Body of pancreas (tissue), 4 donors: ENCODE results near the gene CTF1. TPM values are rescaled to one million over a fixed set of nuclear protein-coding genes. Genes with fewer than 3 reads are reported as not detected.

Experiments used
- ATAC-seq: fragments of 150-250 bp; one replicate; pipeline ENCODE4 v1.9.1; 2016
- DNase-seq, 4 donors: peaks; one replicate each; pipeline ENCODE4 v3.0.0-alpha.2; 2019
- H3K27ac ChIP-seq, 4 donors: fragments of 200-600 bp; sonication (generic); 1 replicate in 3 of 4; 2 replicates in 1 of 4; pipeline versions ENCODE4 v1.5.1 to v1.6.1; 2016 to 2019; ENCODE audit warnings: mild to moderate bottlenecking in 1 of 4, mixed read lengths in 1 of 4, moderate library complexity in 1 of 4
- H3K27me3 ChIP-seq, 2 donors: fragments of 200-600 bp; sonication (generic); one replicate each; pipeline ENCODE4 v1.6.0; 2016; ENCODE audit warnings: mild to moderate bottlenecking in 1 of 2
- H3K36me3 ChIP-seq, 2 donors: fragments of 200-600 bp; sonication (generic); replicated peaks in 1 of 2; 2 replicates each; pipeline ENCODE4 v1.5.1; 2016; ENCODE audit warnings: low read depth in 2 of 2; ENCODE audit not compliant: insufficient read depth in 1 of 2
- H3K4me1 ChIP-seq: fragments of 200-600 bp; sonication (generic); one replicate; pipeline ENCODE4 v1.6.0; 2016
- H3K4me3 ChIP-seq, 2 donors: fragments of 200-600 bp; sonication (generic); 1 replicate in 1 of 2; 2 replicates in 1 of 2; pipeline ENCODE4 v1.5.1; 2016 to 2019
- H3K9me3 ChIP-seq, 3 donors: fragments of 200-600 bp; sonication (generic); 1 replicate in 2 of 3; 2 replicates in 1 of 3; pipeline ENCODE4 v1.5.1; 2016
- CTCF ChIP-seq, 7 experiments: fragments of 450-650 bp in 4 of 7; fragments of 200-600 bp in 3 of 7; sonication (generic) in 3 of 7; IDR thresholded peaks; one replicate each; pipeline ENCODE4 v1.5.1; 2016 to 2019; ENCODE audit warnings: antibody characterized with exemption in 7 of 7
- POLR2A ChIP-seq, 3 donors: fragments of 450-650 bp; IDR thresholded peaks; one replicate each; pipeline ENCODE4 v1.6.1; 2016; ENCODE audit warnings: antibody characterized with exemption in 3 of 3, mild to moderate bottlenecking in 2 of 3
- WGBS, 2 donors: methylation state at CpG; one replicate each; pipeline ENCODE4 v1.1.5; 2017; 5-methylcytosine and 5-hydroxymethylcytosine counted together
- intact Hi-C: fragments of 100-400 bp; cut with DNase I; formaldehyde crosslinking; loops from one replicate; pipeline ENCODE4 v1.15.1; 2023
- total RNA-seq, 2 donors: library from RNA; depleted of rRNA; stranded (reverse); fragments of >200 nt; gene quantifications; one replicate each; pipeline ENCODE4 v1.1.0, GENCODE V29; 2016

The CTF1 gene
- total RNA-seq, 2 donors from 2014 or later: 1.0 to 2.0 TPM

- TF ChIP-seq CTCF (IDR thresholded peaks at IDR 0.05): no peak
- no peak for TF ChIP-seq POLR2A (IDR thresholded peaks at IDR 0.05)
- H3K9me3 ChIP-seq: no peaks in the 10 kb centered on the region
- H3K4me1 ChIP-seq: peaks cover 27% of the 10 kb centered on the region
- H3K27ac ChIP-seq: peak overlapping the region; percentile 74 to 95 (median 85)
- no peaks in the 10 kb centered on the region for H3K36me3 ChIP-seq
- DNase-seq (no peak), ATAC-seq (no peak)
- no peaks in the 10 kb centered on the region for H3K27me3 ChIP-seq
- 20 to 28% methylated on average over 6 of the region's 6 CpGs for WGBS, 2 donors
- no peak overlapping the region for H3K4me3 ChIP-seq
- intact Hi-C loops: no loop called here
Measured at GRCh38 chr16:30901201-30902028, 5.0 kb downstream of the CTF1 start.

- H3K4me3 ChIP-seq: peak overlapping the region in 1 of 2 donors; percentile 14
- peak overlapping the region; percentile 74 to 95 (median 85) for H3K27ac ChIP-seq
- TF ChIP-seq CTCF (IDR thresholded peaks at IDR 0.05): peak in 6 of 7 experiments; percentile 38 to 92 (median 53)
- TF ChIP-seq POLR2A (IDR thresholded peaks at IDR 0.05): peak in 2 of 3 donors; percentile 55 to 56
- peaks cover 21% of the 10 kb centered on the region for H3K4me1 ChIP-seq
- intact Hi-C loops: no loop called here
- no peaks in the 10 kb centered on the region for H3K36me3 ChIP-seq
- ATAC-seq (peak; percentile 97), DNase-seq (peak; percentile 72 to 78 (median 76))
- 13 to 54% methylated on average over 17 to 60 of the region's 99 CpGs for WGBS, 2 donors
- H3K27me3 ChIP-seq: no peaks in the 10 kb centered on the region
- no peaks in the 10 kb centered on the region for H3K9me3 ChIP-seq
Measured at GRCh38 chr16:30902029-30902972, 5.9 kb downstream of the CTF1 start.

- ATAC-seq: no peak
- TF ChIP-seq CTCF (IDR thresholded peaks at IDR 0.05) (no peak), POLR2A (IDR thresholded peaks at IDR 0.05) (no peak)
- peaks cover 20% of the 10 kb centered on the region for H3K4me1 ChIP-seq
- peak overlapping the region in 3 of 4 donors; percentile 78 to 95 (median 92) for H3K27ac ChIP-seq
- H3K9me3 ChIP-seq: no peaks in the 10 kb centered on the region
- intact Hi-C loops: no loop called here
- no peak for DNase-seq
- WGBS, 2 donors: 61 to 70% methylated on average over 4 of the region's 4 CpGs
- H3K36me3 ChIP-seq: no peaks in the 10 kb centered on the region
- no peak overlapping the region for H3K4me3 ChIP-seq
- H3K27me3 ChIP-seq: no peaks in the 10 kb centered on the region
Measured at GRCh38 chr16:30903002-30903401, 6.6 kb downstream of the CTF1 start.

- intact Hi-C loops: no loop called here
Measured at GRCh38 chr16:30903596-30903995, 7.2 kb downstream of the CTF1 start.

More at GRCh38 chr16:30903596-30903995, 7.2 kb downstream of the CTF1 start:
- H3K4me1 ChIP-seq: peaks cover 20% of the 10 kb centered on the region
- no peak overlapping the region for H3K4me3 ChIP-seq
- WGBS, 2 donors: 81 to 89% methylated on average over 4 of the region's 4 CpGs
- TF ChIP-seq CTCF (IDR thresholded peaks at IDR 0.05) (no peak), POLR2A (IDR thresholded peaks at IDR 0.05) (no peak)
- H3K27me3 ChIP-seq: no peaks in the 10 kb centered on the region
- H3K9me3 ChIP-seq: no peaks in the 10 kb centered on the region
- H3K27ac ChIP-seq: peak overlapping the region in 3 of 4 donors; percentile 21 to 95 (median 49)
- H3K36me3 ChIP-seq: no peaks in the 10 kb centered on the region
- peak in 2 of 4 donors; percentile 16 to 66 for DNase-seq
- ATAC-seq: no peak
